T-helper 1 cell (primary cell): Measurements from ENCODE around the gene COL20A1.
"Not testable (repeated sequence)": the region's sequence is repeated elsewhere in the genome, so short reads cannot be mapped to it uniquely, and the experiment has no call there.

ENCODE experiments used
- DNase-seq, 5 donors: peaks; one replicate each; pipeline ENCODE4 v3.0.0-alpha.2; 2012 to 2020

Gene COL20A1

GRCh38 chr20:63379296-63379695 is 86.3 kb downstream of the COL20A1 start:
- no peak for DNase-seq

GRCh38 chr20:63379872-63380271 is 86.9 kb downstream of the COL20A1 start:
- not testable (repeated sequence) for DNase-seq

GRCh38 chr20:63380346-63380870 is 87.4 kb downstream of the COL20A1 start:
- DNase-seq: no peak

GRCh38 chr20:63381781-63382431 is 88.9 kb downstream of the COL20A1 start:
- DNase-seq: peak in 2 of 5 donors; percentile 21 to 23

- DNase-seq: no peak
Observed at GRCh38 chr20:63382551-63383300, 89.7 kb downstream of the COL20A1 start.

- no peak for DNase-seq
Observed at GRCh38 chr20:63383556-63383955, 90.6 kb downstream of the COL20A1 start.

- DNase-seq: no peak
Observed at GRCh38 chr20:63384336-63384735, 91.3 kb downstream of the COL20A1 start.
